WTC11 (cell line): ENCODE measurements around the gene LHB. TPM values are rescaled to one million over a fixed set of nuclear protein-coding genes. Genes with fewer than 3 reads are reported as not detected.

Experiments used
- ATAC-seq: fragments of 200-7000 bp; cut with Tn5 transposase; 2 replicates; pipeline ENCODE4 v1.10.0; 2021; ENCODE audit warnings: mild to moderate bottlenecking, moderate library complexity
- CTCF ChIA-PET: fragments of 300-600 bp; sonication (Branson Sonifier 250); formaldehyde crosslinking; loops from one replicate; lab custom pipeline; 2021; ENCODE audit warnings: antibody characterized with exemption; lab: Charles Lee
- POLR2A ChIA-PET: fragments of 350-600 bp; sonication (Branson Sonifier 250); formaldehyde crosslinking; loops from one replicate; lab custom pipeline; 2021; ENCODE audit warnings: antibody characterized with exemption; lab: Charles Lee
- DNase-seq: peaks from one replicate; pipeline ENCODE4 v3.0.0; 2021; ENCODE audit warnings: low spot score
- H3K27ac Mint-ChIP-seq: 2 replicates; pipeline ENCODE4 v1.8.0; 2021; ENCODE audit warnings: mixed read lengths
- H3K27me3 Mint-ChIP-seq: 2 replicates; pipeline ENCODE4 v1.8.0; 2021; ENCODE audit warnings: low read depth, mild to moderate bottlenecking, moderate library complexity, mixed read lengths
- H3K36me3 Mint-ChIP-seq: 2 replicates; pipeline ENCODE4 v1.8.0; 2021; ENCODE audit warnings: mixed read lengths
- H3K4me1 Mint-ChIP-seq: 2 replicates; pipeline ENCODE4 v1.8.0; 2022; ENCODE audit warnings: mixed read lengths
- H3K4me3 Mint-ChIP-seq: 2 replicates; pipeline ENCODE4 v1.8.0; 2021; ENCODE audit warnings: mild to moderate bottlenecking, moderate library complexity, mixed read lengths
- H3K9me3 Mint-ChIP-seq: 2 replicates; pipeline ENCODE4 v1.8.0; 2021; ENCODE audit warnings: mixed read lengths
- CREB1 ChIP-seq: sonication (generic); formaldehyde crosslinking; IDR thresholded peaks from 2 replicates; pipeline ENCODE4 v1.8.0; 2023; ENCODE audit warnings: mild to moderate bottlenecking, missing genetic modification reagents
- GRHL2 ChIP-seq: fragments of 250-450 bp; sonication (Bioruptor Pico); IDR thresholded peaks from 2 replicates; pipeline ENCODE4 v1.8.0; 2022; ENCODE audit warnings: mild to moderate bottlenecking, moderate library complexity; ENCODE audit not compliant: insufficient replicate concordance, severe bottlenecking
- NR3C1 ChIP-seq: sonication (generic); formaldehyde crosslinking; conservative IDR thresholded peaks from 2 replicates; pipeline ENCODE4 v1.8.1; 2023; ENCODE audit warnings: low read depth, mild to moderate bottlenecking, missing genetic modification reagents
- SP1 ChIP-seq: sonication (generic); formaldehyde crosslinking; conservative IDR thresholded peaks from 2 replicates; pipeline ENCODE4 v1.8.1; 2022; ENCODE audit warnings: missing genetic modification reagents
- TCF7 ChIP-seq: sonication (generic); formaldehyde crosslinking; IDR thresholded peaks from 2 replicates; pipeline ENCODE4 v1.8.0; 2022; ENCODE audit warnings: mild to moderate bottlenecking, low read depth, missing genetic modification reagents, moderate library complexity
- ZNF396 ChIP-seq: fragments of 250-450 bp; sonication (Bioruptor Pico); IDR thresholded peaks from 2 replicates; pipeline ENCODE4 v1.8.0; 2021; ENCODE audit warnings: mild to moderate bottlenecking, moderate library complexity, borderline replicate concordance
- total RNA-seq: library from RNA; stranded (reverse); gene quantifications from 3 replicates; pipeline ENCODE4 v1.2.3, GENCODE V29; 2021
- TF ChIP-seq, protein P1 (sequence below): fragments of 250-450 bp; sonication (Bioruptor Pico); IDR thresholded peaks from 2 replicates; pipeline ENCODE4 v1.9.0; 2021; ENCODE audit warnings: mild to moderate bottlenecking
- TF ChIP-seq, protein P2 (sequence below): fragments of 200-600 bp; IDR thresholded peaks from 2 replicates; pipeline ENCODE4 v1.8.0; 2022; ENCODE audit warnings: antibody characterized with exemption
- TF ChIP-seq, protein P3 (sequence below): sonication (generic); formaldehyde crosslinking; IDR thresholded peaks from 2 replicates; pipeline ENCODE4 v1.8.0; 2023; ENCODE audit warnings: missing genetic modification reagents, mild to moderate bottlenecking, borderline replicate concordance

Gene LHB
- total RNA-seq, 1 experiment from 2014 or later = not detected

DNA sequence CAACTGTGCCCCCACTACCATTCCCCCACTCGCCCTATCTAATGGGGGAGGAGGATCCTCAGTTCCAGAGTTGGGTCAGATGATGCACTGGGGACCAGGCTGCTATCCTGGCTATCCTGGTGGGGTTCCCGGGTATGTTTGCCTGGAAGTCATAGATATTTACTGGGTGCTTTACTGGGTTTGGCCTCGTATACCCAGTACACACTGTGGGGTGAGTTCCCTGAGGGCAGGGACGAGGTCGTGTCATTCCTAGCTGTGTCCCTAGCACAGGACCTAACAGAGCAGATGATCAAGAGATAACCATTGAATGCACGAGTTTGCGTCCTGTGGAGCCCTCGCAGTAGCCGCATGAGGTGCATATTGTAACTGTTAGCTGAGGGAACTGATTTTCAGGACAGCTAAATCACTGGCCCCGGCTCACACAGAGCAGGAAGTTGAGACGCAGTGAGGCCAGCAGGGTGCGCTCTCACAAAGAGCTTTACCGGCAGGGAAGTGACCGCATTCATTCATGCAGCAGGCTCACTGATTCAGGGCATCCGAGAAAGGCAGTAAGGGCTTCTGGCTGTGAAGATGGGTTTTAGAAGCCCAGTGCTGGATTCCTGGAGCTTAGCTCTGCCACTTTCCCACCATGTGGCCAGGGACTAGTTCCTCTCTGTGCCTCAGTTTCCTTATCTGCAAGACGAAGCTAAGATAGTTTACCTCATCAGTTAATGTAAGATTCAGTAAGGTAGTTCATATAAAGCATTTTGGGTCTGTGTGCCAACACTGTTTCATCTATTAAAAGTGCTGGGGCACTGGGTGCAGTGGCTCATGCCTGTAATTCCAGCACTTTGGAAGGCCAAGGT lies 17.2 kb downstream of the LHB start:
- peak overlapping the region; percentile 88 for H3K27ac Mint-ChIP-seq
- H3K9me3 Mint-ChIP-seq = no peaks in the 10 kb centered on the region
- TF ChIP-seq GRHL2 (CRISPR knock-in tag) (no peak), TCF7 (CRISPR knock-in tag) (no peak), NR3C1 (CRISPR knock-in tag) (no peak), SP1 (peak; percentile 46; the same call in 1 of the 2 replicates), CREB1 (CRISPR knock-in tag) (no peak)
- TF ChIP-seq, protein P1, sequence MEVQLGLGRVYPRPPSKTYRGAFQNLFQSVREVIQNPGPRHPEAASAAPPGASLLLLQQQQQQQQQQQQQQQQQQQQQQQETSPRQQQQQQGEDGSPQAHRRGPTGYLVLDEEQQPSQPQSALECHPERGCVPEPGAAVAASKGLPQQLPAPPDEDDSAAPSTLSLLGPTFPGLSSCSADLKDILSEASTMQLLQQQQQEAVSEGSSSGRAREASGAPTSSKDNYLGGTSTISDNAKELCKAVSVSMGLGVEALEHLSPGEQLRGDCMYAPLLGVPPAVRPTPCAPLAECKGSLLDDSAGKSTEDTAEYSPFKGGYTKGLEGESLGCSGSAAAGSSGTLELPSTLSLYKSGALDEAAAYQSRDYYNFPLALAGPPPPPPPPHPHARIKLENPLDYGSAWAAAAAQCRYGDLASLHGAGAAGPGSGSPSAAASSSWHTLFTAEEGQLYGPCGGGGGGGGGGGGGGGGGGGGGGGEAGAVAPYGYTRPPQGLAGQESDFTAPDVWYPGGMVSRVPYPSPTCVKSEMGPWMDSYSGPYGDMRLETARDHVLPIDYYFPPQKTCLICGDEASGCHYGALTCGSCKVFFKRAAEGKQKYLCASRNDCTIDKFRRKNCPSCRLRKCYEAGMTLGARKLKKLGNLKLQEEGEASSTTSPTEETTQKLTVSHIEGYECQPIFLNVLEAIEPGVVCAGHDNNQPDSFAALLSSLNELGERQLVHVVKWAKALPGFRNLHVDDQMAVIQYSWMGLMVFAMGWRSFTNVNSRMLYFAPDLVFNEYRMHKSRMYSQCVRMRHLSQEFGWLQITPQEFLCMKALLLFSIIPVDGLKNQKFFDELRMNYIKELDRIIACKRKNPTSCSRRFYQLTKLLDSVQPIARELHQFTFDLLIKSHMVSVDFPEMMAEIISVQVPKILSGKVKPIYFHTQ (CRISPR knock-in tag) = no peak
- TF ChIP-seq, protein P2, sequence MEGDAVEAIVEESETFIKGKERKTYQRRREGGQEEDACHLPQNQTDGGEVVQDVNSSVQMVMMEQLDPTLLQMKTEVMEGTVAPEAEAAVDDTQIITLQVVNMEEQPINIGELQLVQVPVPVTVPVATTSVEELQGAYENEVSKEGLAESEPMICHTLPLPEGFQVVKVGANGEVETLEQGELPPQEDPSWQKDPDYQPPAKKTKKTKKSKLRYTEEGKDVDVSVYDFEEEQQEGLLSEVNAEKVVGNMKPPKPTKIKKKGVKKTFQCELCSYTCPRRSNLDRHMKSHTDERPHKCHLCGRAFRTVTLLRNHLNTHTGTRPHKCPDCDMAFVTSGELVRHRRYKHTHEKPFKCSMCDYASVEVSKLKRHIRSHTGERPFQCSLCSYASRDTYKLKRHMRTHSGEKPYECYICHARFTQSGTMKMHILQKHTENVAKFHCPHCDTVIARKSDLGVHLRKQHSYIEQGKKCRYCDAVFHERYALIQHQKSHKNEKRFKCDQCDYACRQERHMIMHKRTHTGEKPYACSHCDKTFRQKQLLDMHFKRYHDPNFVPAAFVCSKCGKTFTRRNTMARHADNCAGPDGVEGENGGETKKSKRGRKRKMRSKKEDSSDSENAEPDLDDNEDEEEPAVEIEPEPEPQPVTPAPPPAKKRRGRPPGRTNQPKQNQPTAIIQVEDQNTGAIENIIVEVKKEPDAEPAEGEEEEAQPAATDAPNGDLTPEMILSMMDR = peak; percentile 48; the same call in 1 of the 2 replicates
- TF ChIP-seq, protein P3, sequence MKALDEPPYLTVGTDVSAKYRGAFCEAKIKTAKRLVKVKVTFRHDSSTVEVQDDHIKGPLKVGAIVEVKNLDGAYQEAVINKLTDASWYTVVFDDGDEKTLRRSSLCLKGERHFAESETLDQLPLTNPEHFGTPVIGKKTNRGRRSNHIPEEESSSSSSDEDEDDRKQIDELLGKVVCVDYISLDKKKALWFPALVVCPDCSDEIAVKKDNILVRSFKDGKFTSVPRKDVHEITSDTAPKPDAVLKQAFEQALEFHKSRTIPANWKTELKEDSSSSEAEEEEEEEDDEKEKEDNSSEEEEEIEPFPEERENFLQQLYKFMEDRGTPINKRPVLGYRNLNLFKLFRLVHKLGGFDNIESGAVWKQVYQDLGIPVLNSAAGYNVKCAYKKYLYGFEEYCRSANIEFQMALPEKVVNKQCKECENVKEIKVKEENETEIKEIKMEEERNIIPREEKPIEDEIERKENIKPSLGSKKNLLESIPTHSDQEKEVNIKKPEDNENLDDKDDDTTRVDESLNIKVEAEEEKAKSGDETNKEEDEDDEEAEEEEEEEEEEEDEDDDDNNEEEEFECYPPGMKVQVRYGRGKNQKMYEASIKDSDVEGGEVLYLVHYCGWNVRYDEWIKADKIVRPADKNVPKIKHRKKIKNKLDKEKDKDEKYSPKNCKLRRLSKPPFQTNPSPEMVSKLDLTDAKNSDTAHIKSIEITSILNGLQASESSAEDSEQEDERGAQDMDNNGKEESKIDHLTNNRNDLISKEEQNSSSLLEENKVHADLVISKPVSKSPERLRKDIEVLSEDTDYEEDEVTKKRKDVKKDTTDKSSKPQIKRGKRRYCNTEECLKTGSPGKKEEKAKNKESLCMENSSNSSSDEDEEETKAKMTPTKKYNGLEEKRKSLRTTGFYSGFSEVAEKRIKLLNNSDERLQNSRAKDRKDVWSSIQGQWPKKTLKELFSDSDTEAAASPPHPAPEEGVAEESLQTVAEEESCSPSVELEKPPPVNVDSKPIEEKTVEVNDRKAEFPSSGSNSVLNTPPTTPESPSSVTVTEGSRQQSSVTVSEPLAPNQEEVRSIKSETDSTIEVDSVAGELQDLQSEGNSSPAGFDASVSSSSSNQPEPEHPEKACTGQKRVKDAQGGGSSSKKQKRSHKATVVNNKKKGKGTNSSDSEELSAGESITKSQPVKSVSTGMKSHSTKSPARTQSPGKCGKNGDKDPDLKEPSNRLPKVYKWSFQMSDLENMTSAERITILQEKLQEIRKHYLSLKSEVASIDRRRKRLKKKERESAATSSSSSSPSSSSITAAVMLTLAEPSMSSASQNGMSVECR (CRISPR knock-in tag) = no peak
- peaks cover 12% of the 10 kb centered on the region for H3K36me3 Mint-ChIP-seq
- CTCF ChIA-PET = interaction anchor here (0.5 to 3.0 kb wide), 68 partner anchors 9 to 1134 kb away, joined by 3 to 78 read pairs (median 6); partner anchors contain the start of genes BAX, CGB2, CGB7 and DHDH
- no peak overlapping the region; the same call in 1 of the 2 replicates for H3K4me3 Mint-ChIP-seq
- ATAC-seq (peak; percentile 90), DNase-seq (peak; percentile 89)
- no peaks in the 10 kb centered on the region for H3K27me3 Mint-ChIP-seq
- peaks cover 14% of the 10 kb centered on the region for H3K4me1 Mint-ChIP-seq
- POLR2A ChIA-PET = interaction anchor here (0.6 to 1.0 kb wide), 2 partner anchors 36 to 73 kb away, joined by 3 read pairs; no protein-coding TSS in a partner anchor

DNA sequence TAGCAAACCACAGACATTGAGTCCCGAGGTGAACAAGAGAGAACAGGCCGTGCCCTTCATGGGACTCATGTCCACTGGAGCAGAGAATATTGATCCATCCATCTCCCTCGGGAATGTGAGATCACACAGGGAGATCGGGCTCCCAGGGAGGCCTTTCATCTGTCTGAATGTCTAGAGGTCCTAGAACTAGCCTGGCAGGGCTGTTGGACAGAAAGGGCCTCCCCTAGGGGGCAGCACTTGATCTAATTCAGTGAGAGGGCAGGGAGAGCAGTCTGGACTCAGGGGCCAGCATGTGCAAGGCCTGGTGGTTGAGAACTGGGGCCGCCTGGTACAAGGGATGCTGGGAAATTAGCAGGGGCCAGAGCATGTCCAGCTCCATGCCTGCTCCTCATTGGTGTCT lies 18.9 kb downstream of the LHB start:
- peak; percentile 13 for ATAC-seq
- Mint-ChIP-seq H3K4me1 (peaks cover 23% of the 10 kb centered on the region), H3K27me3 (no peaks in the 10 kb centered on the region)
- no peak for TF ChIP-seq ZNF396 (CRISPR knock-in tag)
- TF ChIP-seq, protein P2 = peak; percentile 74
- TF ChIP-seq, all 79 proteins: peak for 1
- POLR2A ChIA-PET = interaction anchor here (0.7 kb wide), 1 partner anchor 10 kb away, joined by 3 read pairs; no protein-coding TSS in a partner anchor
- Mint-ChIP-seq H3K9me3 (no peaks in the 10 kb centered on the region), H3K4me3 (no peak overlapping the region), H3K27ac (peak overlapping the region; percentile 3), H3K36me3 (peaks cover 11% of the 10 kb centered on the region)
- DNase-seq = peak; percentile 92
- CTCF ChIA-PET = interaction anchor here (0.6 to 3.0 kb wide), 30 partner anchors 9 to 769 kb away, joined by 3 to 26 read pairs (median 4); partner anchors contain the start of genes AP2A1, CGB2, HSD17B14 and LHB
